Measurements from ENCODE around the gene UBE2D2. TPM values are rescaled to one million over a fixed set of nuclear protein-coding genes. Genes with fewer than 3 reads are reported as not detected.
"Not testable (repeated sequence)": the region's sequence is repeated elsewhere in the genome, so short reads cannot be mapped to it uniquely, and the experiment has no call there.

UBE2D2 gene
- total and polyA plus RNA-seq, 9 donors = 66.8 to 230 (median 117) TPM

GRCh38 chr5:139584137-139584536 is 23.0 kb downstream of the UBE2D2 start:
- 83 to 91% (median 89%) methylated on average over 3 of the region's 3 CpGs for WGBS, 3 donors
- intact Hi-C loops (cut with DNase I) = no loop called here

GRCh38 chr5:139588116-139588515 is 27.0 kb downstream of the UBE2D2 start:
- DNase-seq; H3K27me3 ChIP-seq; H3K4me1 ChIP-seq (ENCODE audit: insufficient read depth); intact Hi-C loops (cut with DNase I); H3K27ac ChIP-seq; H3K36me3 ChIP-seq; H3K4me3 ChIP-seq; H3K9me3 ChIP-seq: not testable (repeated sequence)
- 79 to 86% (median 83%) methylated on average over 5 of the region's 5 CpGs for WGBS, 3 donors

More at GRCh38 chr5:139584137-139584536, 23.0 kb downstream of the UBE2D2 start:
- Histone ChIP-seq H3K27me3 (no peaks in the 10 kb centered on the region), H3K4me1 (ENCODE audit: insufficient read depth) (peaks cover 2% of the 10 kb centered on the region), H3K9me3 (no peaks in the 10 kb centered on the region), H3K36me3 (no peaks in the 10 kb centered on the region), H3K27ac (no peak overlapping the region), H3K4me3 (no peak overlapping the region)
- no peak for DNase-seq
- TF ChIP-seq EP300 (IDR thresholded peaks at IDR 0.05) = no peak

GRCh38 chr5:139588962-139589361 is 27.8 kb downstream of the UBE2D2 start:
- no peak overlapping the region for H3K4me3 ChIP-seq
- H3K4me1 ChIP-seq (ENCODE audit: insufficient read depth) = peaks cover 7% of the 10 kb centered on the region
- no peaks in the 10 kb centered on the region for H3K36me3 ChIP-seq
- no peaks in the 10 kb centered on the region for H3K27me3 ChIP-seq
- DNase-seq = no peak
- WGBS, 3 donors = 90 to 95% (median 91%) methylated on average over 6 of the region's 6 CpGs
- H3K9me3 ChIP-seq = no peaks in the 10 kb centered on the region
- TF ChIP-seq POLR2A (IDR thresholded peaks at IDR 0.05) (no peak), EP300 (IDR thresholded peaks at IDR 0.05) (no peak), CTCF (IDR thresholded peaks at IDR 0.05) (no peak)
- intact Hi-C loops (cut with DNase I) = no loop called here
- no peak overlapping the region for H3K27ac ChIP-seq

- Histone ChIP-seq H3K9me3 (no peaks in the 10 kb centered on the region), H3K27me3 (no peaks in the 10 kb centered on the region), H3K36me3 (no peaks in the 10 kb centered on the region), H3K4me3 (no peak overlapping the region), H3K27ac (no peak overlapping the region), H3K4me1 (ENCODE audit: insufficient read depth) (peaks cover 5% of the 10 kb centered on the region)
- WGBS, 3 donors = 83 to 98% (median 92%) methylated on average over 3 of the region's 3 CpGs
- TF ChIP-seq CTCF (IDR thresholded peaks at IDR 0.05) (no peak), EP300 (IDR thresholded peaks at IDR 0.05) (no peak), POLR2A (IDR thresholded peaks at IDR 0.05) (no peak)
- intact Hi-C loops (cut with DNase I) = no loop called here
- no peak for DNase-seq
Measured at GRCh38 chr5:139592289-139592688, 31.1 kb downstream of the UBE2D2 start.

GRCh38 chr5:139593076-139593475 is 31.9 kb downstream of the UBE2D2 start:
- H3K27me3 ChIP-seq; H3K4me1 ChIP-seq (ENCODE audit: insufficient read depth); H3K36me3 ChIP-seq; H3K9me3 ChIP-seq; H3K27ac ChIP-seq; intact Hi-C loops (cut with DNase I); H3K4me3 ChIP-seq: not testable (repeated sequence)
- WGBS, 3 donors = 75 to 80% (median 77%) methylated on average over 8 of the region's 8 CpGs
- DNase-seq = peak in 1 of 5 donors; percentile 12

GRCh38 chr5:139593716-139594319 is 32.7 kb downstream of the UBE2D2 start:
- TF ChIP-seq CTCF (IDR thresholded peaks at IDR 0.05) (no peak), EP300 (IDR thresholded peaks at IDR 0.05) (no peak), POLR2A (IDR thresholded peaks at IDR 0.05) (no peak)
- Histone ChIP-seq H3K4me3 (no peak overlapping the region), H3K9me3 (no peaks in the 10 kb centered on the region), H3K4me1 (ENCODE audit: insufficient read depth) (peaks cover 5% of the 10 kb centered on the region), H3K27ac (no peak overlapping the region), H3K36me3 (no peaks in the 10 kb centered on the region), H3K27me3 (no peaks in the 10 kb centered on the region)
- intact Hi-C loops (cut with DNase I) = no loop called here
- DNase-seq = no peak
- 5 to 17% (median 5%) methylated on average over 3 of the region's 3 CpGs for WGBS, 3 donors

Measured in ovary (tissue), 9 donors.